Measurements from ENCODE around the gene N4BP2L2. TPM values are rescaled to one million over a fixed set of nuclear protein-coding genes. Genes with fewer than 3 reads are reported as not detected.

The N4BP2L2 gene
- total RNA-seq, 2 experiments from 2014 or later, result 171 TPM

DNA sequence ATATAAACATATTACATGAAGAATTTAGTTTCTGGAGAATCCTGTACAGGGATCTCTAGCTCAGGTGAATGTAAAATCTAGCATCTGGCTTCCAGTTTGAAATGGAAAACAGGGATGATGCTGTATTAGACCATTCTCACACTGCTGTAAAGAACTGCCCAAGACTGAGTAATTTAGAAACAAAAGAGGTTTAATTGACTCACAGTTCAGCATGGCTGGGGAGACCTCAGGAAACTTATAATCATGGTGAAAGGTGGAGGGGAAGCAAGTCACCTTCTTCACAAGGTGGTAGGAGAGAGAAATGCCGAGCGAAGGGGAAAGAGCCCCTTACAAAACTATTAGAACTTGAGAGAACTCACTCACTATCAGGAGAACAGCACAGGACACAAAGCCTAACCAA, 17.0 kb upstream of the N4BP2L2 start:
- Mint-ChIP-seq H3K4me1 (ENCODE audit: low read depth) (no peaks in the 10 kb centered on the region), H3K4me3 (no peak overlapping the region), H3K27ac (no peak overlapping the region), H3K9me3 (no peaks in the 10 kb centered on the region), H3K27me3 (no peaks in the 10 kb centered on the region), H3K36me3 (ENCODE audit: low read depth) (no peaks in the 10 kb centered on the region)
- Histone ChIP-seq H3K36me3 (ENCODE audit: insufficient read depth, low read length) (no peaks in the 10 kb centered on the region), H3K27ac (ENCODE audit: low read depth in 1 of 2, low read length in 2 of 2) (no peak overlapping the region), H3K9me3 (ENCODE audit: control insufficient read depth in 1 of 2, insufficient read depth in 1 of 2, low read length in 2 of 2) (peaks cover 0 to 4% of the 10 kb centered on the region in 2 experiments), H3K27me3 (ENCODE audit: control insufficient read depth in 1 of 2, insufficient read depth in 2 of 2, low read length in 2 of 2) (no peaks in the 10 kb centered on the region), H3K4me1 (ENCODE audit: insufficient read depth, low read length) (no peaks in the 10 kb centered on the region), H3K4me3 (ENCODE audit: low read length) (no peak overlapping the region)
- TF ChIP-seq, protein P1, sequence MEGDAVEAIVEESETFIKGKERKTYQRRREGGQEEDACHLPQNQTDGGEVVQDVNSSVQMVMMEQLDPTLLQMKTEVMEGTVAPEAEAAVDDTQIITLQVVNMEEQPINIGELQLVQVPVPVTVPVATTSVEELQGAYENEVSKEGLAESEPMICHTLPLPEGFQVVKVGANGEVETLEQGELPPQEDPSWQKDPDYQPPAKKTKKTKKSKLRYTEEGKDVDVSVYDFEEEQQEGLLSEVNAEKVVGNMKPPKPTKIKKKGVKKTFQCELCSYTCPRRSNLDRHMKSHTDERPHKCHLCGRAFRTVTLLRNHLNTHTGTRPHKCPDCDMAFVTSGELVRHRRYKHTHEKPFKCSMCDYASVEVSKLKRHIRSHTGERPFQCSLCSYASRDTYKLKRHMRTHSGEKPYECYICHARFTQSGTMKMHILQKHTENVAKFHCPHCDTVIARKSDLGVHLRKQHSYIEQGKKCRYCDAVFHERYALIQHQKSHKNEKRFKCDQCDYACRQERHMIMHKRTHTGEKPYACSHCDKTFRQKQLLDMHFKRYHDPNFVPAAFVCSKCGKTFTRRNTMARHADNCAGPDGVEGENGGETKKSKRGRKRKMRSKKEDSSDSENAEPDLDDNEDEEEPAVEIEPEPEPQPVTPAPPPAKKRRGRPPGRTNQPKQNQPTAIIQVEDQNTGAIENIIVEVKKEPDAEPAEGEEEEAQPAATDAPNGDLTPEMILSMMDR (IDR thresholded peaks at IDR 0.05), result no peak
- POLR2A ChIA-PET, result no interaction called here
- intact Hi-C loops (cut with DNase I, micrococcal nuclease), result no loop called here
- ATAC-seq (ENCODE audit: poor library complexity) (no peak), DNase-seq (no peak)
- CTCF ChIA-PET, result no interaction called here

DNA sequence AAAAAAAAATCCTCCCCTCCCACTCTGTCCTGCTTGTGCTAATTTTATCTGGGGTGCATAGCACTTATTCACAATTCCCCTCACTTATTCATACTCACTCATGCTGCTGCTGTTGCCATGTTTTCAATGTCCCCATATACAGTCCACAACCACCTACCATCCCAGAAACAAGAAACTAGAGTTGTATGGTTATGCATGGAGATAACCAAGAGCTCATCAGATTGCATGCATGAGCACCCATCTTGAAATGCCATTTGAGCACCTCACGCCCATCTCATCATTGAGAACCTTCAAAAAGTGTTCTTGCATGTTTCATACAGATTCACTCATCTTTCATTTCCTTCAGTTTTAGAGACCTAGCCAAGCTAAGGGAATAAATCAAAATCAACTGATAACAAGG, 15.1 kb upstream of the N4BP2L2 start:
- POLR2A ChIA-PET, result no interaction called here
- ATAC-seq (ENCODE audit: poor library complexity) (no peak), DNase-seq (no peak)
- H3K36me3 ChIP-seq (ENCODE audit: insufficient read depth, low read length), result no peaks in the 10 kb centered on the region
- intact Hi-C loops (cut with DNase I, micrococcal nuclease), result no loop called here
- no peaks in the 10 kb centered on the region for H3K4me1 ChIP-seq (ENCODE audit: insufficient read depth, low read length)
- TF ChIP-seq, protein P1 (IDR thresholded peaks at IDR 0.05), result no peak
- no peak overlapping the region for H3K27ac ChIP-seq (ENCODE audit: low read depth in 1 of 2, low read length in 2 of 2)
- no peaks in the 10 kb centered on the region for H3K27me3 Mint-ChIP-seq
- no peak overlapping the region for H3K4me3 ChIP-seq (ENCODE audit: low read length)
- no peaks in the 10 kb centered on the region for H3K36me3 Mint-ChIP-seq (ENCODE audit: low read depth)
- no peak overlapping the region for H3K4me3 Mint-ChIP-seq
- CTCF ChIA-PET, result no interaction called here
- no peak overlapping the region for H3K27ac Mint-ChIP-seq
- H3K9me3 Mint-ChIP-seq, result no peaks in the 10 kb centered on the region
- H3K4me1 Mint-ChIP-seq (ENCODE audit: low read depth), result no peaks in the 10 kb centered on the region
- no peaks in the 10 kb centered on the region for H3K9me3 ChIP-seq (ENCODE audit: control insufficient read depth in 1 of 2, insufficient read depth in 1 of 2, low read length in 2 of 2)
- H3K27me3 ChIP-seq (ENCODE audit: control insufficient read depth in 1 of 2, insufficient read depth in 2 of 2, low read length in 2 of 2), result no peaks in the 10 kb centered on the region

DNA sequence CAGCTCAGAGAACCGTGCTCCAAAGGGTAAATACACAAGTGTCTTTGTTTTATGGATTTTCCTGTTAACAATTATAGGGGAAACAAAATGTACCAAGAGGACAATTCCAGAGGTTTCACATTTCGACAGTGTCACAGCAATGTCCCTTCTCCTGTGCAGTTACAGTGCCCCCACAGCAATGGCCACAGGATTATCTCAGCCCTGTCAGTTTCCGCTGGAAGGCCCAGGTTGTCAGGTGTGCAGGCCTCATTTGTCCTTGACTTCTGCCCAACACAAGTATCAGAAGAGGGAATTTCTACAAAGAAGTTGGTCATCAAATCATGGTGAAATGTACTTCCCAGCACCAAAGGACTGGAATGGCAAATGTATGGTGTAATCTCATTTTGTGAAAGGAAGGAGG, 11.2 kb upstream of the N4BP2L2 start:
- ChIA-PET CTCF (no interaction called here), POLR2A (no interaction called here)
- intact Hi-C loops (cut with DNase I, micrococcal nuclease), result no loop called here
- no peaks in the 10 kb centered on the region for H3K27me3 Mint-ChIP-seq
- H3K4me1 ChIP-seq (ENCODE audit: insufficient read depth, low read length), result no peaks in the 10 kb centered on the region
- H3K27me3 ChIP-seq (ENCODE audit: control insufficient read depth in 1 of 2, insufficient read depth in 2 of 2, low read length in 2 of 2), result no peaks in the 10 kb centered on the region
- DNase-seq (no peak), ATAC-seq (ENCODE audit: poor library complexity) (no peak)
- H3K4me1 Mint-ChIP-seq (ENCODE audit: low read depth), result no peaks in the 10 kb centered on the region
- no peak overlapping the region for H3K27ac Mint-ChIP-seq
- H3K4me3 Mint-ChIP-seq, result no peak overlapping the region
- H3K4me3 ChIP-seq (ENCODE audit: low read length), result no peak overlapping the region
- H3K9me3 Mint-ChIP-seq, result no peaks in the 10 kb centered on the region
- H3K36me3 ChIP-seq (ENCODE audit: insufficient read depth, low read length), result no peaks in the 10 kb centered on the region
- H3K27ac ChIP-seq (ENCODE audit: low read depth in 1 of 2, low read length in 2 of 2), result no peak overlapping the region
- TF ChIP-seq, protein P1 (IDR thresholded peaks at IDR 0.05), result no peak
- no peaks in the 10 kb centered on the region for H3K36me3 Mint-ChIP-seq (ENCODE audit: low read depth)
- H3K9me3 ChIP-seq (ENCODE audit: control insufficient read depth in 1 of 2, insufficient read depth in 1 of 2, low read length in 2 of 2), result no peaks in the 10 kb centered on the region
